RWPE2 (cell line): ENCODE data around the gene TACR2.
A peak's percentile ranks its signal among the peaks of the same experiment; 100 is the strongest.

ENCODE experiments used
- ATAC-seq: fragments of 200-7000 bp; cut with Tn5 transposase; 3 replicates; pipeline ENCODE4 v1.9.1; 2021; ENCODE audit warnings: low read depth
- DNase-seq: peaks from one replicate; pipeline ENCODE4 v3.0.0-alpha.2; 2020; ENCODE audit warnings: low spot score
- H3K27ac ChIP-seq: fragments of 450-650 bp; 2 replicates; pipeline ENCODE4 v1.5.1; 2017; ENCODE audit warnings: mild to moderate bottlenecking; ENCODE audit not compliant: poor library complexity, severe bottlenecking
- H3K27me3 ChIP-seq: fragments of 250-450 bp; sonication (Bioruptor Pico); 2 replicates; pipeline ENCODE4 v1.5.1; 2021; ENCODE audit warnings: mild to moderate bottlenecking, moderate library complexity; ENCODE audit not compliant: insufficient read depth, poor library complexity, severe bottlenecking
- H3K36me3 ChIP-seq: fragments of 250-450 bp; sonication (Bioruptor Pico); 2 replicates; pipeline ENCODE4 v1.5.1; 2020; ENCODE audit warnings: low read depth, mild to moderate bottlenecking, moderate library complexity
- H3K4me1 ChIP-seq: fragments of 250-450 bp; sonication (Bioruptor Pico); 2 replicates; pipeline ENCODE4 v1.5.1; 2021; ENCODE audit warnings: mild to moderate bottlenecking, moderate library complexity; ENCODE audit not compliant: insufficient read depth, poor library complexity, severe bottlenecking
- H3K4me3 ChIP-seq: fragments of 250-450 bp; sonication (Bioruptor Pico); 2 replicates; pipeline ENCODE4 v1.5.1; 2021; ENCODE audit warnings: mild to moderate bottlenecking, moderate library complexity; ENCODE audit not compliant: severe bottlenecking
- H3K9me3 ChIP-seq: fragments of 250-450 bp; sonication (Bioruptor Pico); 2 replicates; pipeline ENCODE4 v1.5.1; 2021; ENCODE audit warnings: mild to moderate bottlenecking, moderate library complexity; ENCODE audit not compliant: severe bottlenecking
- TF ChIP-seq, protein P1 (sequence below): fragments of 450-650 bp; IDR thresholded peaks from one replicate; pipeline ENCODE4 v1.5.1; 2017; ENCODE audit warnings: mild to moderate bottlenecking, moderate library complexity; ENCODE audit not compliant: poor library complexity, severe bottlenecking

Gene TACR2

DNA sequence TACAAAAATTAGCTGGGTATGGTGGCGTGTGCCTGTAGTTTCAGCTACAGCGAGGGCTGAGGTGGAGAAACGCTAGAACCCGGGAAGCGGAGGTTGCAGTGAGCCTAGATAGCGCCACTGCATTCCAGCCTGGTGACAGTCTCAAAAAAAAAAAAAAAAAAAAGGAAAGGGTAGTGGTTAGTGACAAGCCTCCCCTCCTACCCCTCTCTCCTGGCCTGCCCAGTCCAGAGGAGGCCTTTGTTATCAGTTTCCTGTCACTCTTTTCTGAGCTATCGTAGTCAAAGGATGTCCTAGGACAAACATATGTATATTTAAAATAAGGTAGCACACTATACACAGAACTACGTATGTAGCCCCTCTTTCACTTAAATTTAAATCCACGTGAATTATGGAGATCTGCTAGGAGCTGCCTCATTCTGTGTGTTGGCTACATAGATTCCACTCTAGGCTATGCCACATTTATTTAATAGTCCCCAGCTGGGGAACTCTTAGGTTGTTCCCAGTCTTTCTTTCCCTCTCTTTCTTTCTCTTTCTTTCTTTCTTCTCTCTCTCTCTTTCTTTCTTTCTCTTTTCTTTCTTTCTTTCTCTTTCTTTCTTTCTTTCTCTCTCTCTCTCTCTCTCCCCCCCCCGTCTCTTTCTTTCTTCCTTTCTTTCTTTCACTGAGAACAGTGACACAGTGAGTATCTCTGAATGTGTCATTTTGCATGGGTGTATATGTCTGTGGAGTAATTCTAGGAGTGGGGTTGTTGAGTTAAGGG is 38.5 kb upstream of the TACR2 start:
- peaks cover 6% of the 10 kb centered on the region for H3K4me1 ChIP-seq
- DNase-seq: no peak

DNA sequence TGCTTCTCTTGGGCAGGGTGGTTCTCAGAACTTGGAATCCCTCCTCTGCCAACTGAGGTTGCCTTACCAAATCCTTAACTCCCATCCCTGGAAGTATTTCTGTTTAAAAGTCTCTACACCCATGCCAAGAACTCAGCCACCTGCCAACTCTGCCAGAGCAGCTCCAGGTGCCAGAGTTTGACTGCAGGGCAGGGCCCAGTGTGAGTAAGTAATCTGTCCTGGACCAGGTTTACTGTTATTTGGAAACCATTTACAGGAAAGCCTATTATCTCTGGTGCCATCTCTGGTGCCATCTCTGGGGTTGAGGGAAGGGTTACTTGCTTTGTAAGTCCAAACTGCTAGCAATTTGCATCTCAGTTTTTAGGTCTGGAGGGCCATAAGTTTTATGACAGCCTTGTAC is 37.1 kb upstream of the TACR2 start:
- Histone ChIP-seq H3K4me3 (no peak overlapping the region), H3K4me1 (peaks cover 11% of the 10 kb centered on the region), H3K9me3 (no peaks in the 10 kb centered on the region), H3K36me3 (no peaks in the 10 kb centered on the region), H3K27ac (no peak overlapping the region), H3K27me3 (no peaks in the 10 kb centered on the region)
- TF ChIP-seq, protein P1, sequence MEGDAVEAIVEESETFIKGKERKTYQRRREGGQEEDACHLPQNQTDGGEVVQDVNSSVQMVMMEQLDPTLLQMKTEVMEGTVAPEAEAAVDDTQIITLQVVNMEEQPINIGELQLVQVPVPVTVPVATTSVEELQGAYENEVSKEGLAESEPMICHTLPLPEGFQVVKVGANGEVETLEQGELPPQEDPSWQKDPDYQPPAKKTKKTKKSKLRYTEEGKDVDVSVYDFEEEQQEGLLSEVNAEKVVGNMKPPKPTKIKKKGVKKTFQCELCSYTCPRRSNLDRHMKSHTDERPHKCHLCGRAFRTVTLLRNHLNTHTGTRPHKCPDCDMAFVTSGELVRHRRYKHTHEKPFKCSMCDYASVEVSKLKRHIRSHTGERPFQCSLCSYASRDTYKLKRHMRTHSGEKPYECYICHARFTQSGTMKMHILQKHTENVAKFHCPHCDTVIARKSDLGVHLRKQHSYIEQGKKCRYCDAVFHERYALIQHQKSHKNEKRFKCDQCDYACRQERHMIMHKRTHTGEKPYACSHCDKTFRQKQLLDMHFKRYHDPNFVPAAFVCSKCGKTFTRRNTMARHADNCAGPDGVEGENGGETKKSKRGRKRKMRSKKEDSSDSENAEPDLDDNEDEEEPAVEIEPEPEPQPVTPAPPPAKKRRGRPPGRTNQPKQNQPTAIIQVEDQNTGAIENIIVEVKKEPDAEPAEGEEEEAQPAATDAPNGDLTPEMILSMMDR: no peak
- DNase-seq (no peak), ATAC-seq (no peak)

More for the DNA sequence above, 38.5 kb upstream of the TACR2 start:
- no peaks in the 10 kb centered on the region for H3K27me3 ChIP-seq
- TF ChIP-seq, protein P1: no peak
- no peak overlapping the region for H3K27ac ChIP-seq
- H3K4me3 ChIP-seq: no peak overlapping the region
- H3K9me3 ChIP-seq: no peaks in the 10 kb centered on the region
- no peaks in the 10 kb centered on the region for H3K36me3 ChIP-seq
- ATAC-seq: no peak

DNA sequence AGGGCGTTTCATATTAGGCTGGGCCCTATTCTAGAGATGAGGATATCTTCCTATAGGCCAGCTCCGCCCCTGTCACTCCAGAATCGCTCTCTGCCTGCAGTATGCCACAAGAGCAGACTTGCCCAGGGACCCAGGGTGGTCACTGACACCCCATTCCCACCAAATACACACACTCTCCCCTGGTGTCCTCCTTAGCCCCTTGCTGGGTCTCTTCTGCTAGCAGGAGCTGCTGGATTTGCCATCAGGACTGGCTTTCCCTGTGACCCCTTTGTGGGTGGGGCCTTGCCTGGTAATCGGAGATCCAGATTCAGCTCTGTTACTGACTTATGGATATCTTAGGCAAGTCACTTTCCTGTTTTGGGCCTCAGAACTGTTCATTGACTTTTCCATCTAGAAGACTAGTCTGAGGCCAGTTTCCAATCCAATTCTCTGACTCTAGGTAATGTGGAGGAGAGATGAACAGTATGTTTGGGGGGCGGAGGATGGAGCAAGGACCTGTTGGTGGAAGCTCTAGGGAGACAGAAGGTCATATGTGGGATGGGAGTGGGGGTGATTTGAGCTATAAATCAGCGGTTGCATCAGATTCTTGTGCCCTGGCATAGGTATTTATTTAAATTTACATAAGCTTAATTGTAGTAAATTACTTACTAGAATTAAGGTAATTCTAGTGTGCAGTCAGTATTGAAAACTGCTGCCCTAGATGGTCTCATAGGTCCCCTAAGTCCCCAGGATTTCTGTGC is 36.1 kb upstream of the TACR2 start:
- Histone ChIP-seq H3K4me1 (peaks cover 7% of the 10 kb centered on the region), H3K27me3 (no peaks in the 10 kb centered on the region), H3K9me3 (no peaks in the 10 kb centered on the region), H3K27ac (no peak overlapping the region), H3K36me3 (no peaks in the 10 kb centered on the region), H3K4me3 (no peak overlapping the region)
- ATAC-seq: no peak
- TF ChIP-seq, protein P1: no peak
- DNase-seq: no peak

DNA sequence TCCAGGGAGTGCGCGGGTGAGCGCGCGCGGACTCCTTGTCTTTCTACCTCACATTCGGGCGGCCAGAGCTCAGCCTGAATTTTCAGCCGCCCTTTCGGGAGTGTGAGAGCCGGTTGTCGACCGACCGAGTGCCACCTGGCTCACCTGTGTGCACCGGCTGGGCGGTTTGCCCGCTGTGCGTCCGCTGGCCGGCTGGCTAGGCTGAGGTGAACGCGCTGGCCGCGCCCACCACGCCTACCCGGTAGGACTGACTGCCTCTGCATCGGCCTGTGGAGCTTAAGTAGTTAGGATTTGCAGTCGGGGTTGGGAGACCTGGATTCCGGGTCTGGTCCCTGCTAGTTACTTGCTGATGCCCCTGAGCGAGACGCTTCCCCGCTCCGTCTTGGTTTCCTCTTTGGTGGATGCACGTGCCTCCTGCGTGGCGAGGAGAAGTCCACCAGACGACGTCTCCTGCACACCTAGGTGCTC is 35.1 kb upstream of the TACR2 start:
- ATAC-seq (peak; percentile 61), DNase-seq (no peak)
- H3K27me3 ChIP-seq: no peaks in the 10 kb centered on the region
- peaks cover 17% of the 10 kb centered on the region for H3K4me1 ChIP-seq
- H3K36me3 ChIP-seq: no peaks in the 10 kb centered on the region
- H3K27ac ChIP-seq: no peak overlapping the region
- H3K9me3 ChIP-seq: no peaks in the 10 kb centered on the region
- TF ChIP-seq, protein P1: no peak
- H3K4me3 ChIP-seq: peak overlapping the region; percentile 50
